Measurements from ENCODE around the gene LONRF2.

- TF ChIP-seq CTCF (conservative IDR thresholded peaks at IDR 0.05; ENCODE audit: low read length) (no peak), EZH2phosphoT487 (IDR thresholded peaks at IDR 0.05; ENCODE audit: borderline replicate concordance) (no peak)
These were observed 40.5 kb downstream of the LONRF2 start for GRCh38 chr2:100281521-100282438.
